ENCODE data around the gene PIM2. TPM values are rescaled to one million over a fixed set of nuclear protein-coding genes. Genes with fewer than 3 reads are reported as not detected.

Gene PIM2
- total RNA-seq: 1 to 10 TPM; 4.7 to 7.4 (median 7.0) TPM

GRCh38 chrX:48918643-48919340 lies at the start of gene PIM2:
Gene PIM2, minus strand, starts transcription at chrX:48919024. Its CDS starts 190 bp downstream, at chrX:48918834.
- Histone ChIP-seq H3K4me3 (peak within 1 kb of the TSS; percentile 64), H3K4me1 (peaks cover 0 to 30% (median 7%) of the 10 kb centered on the region in 3 donors), H3K27ac (peak within 1 kb of the TSS; percentile 79 to 88 (median 86)), H3K27me3 (no peaks in the 10 kb centered on the region), H3K36me3 (peaks cover 0 to 33% of the 10 kb centered on the region in 2 donors), H3K9me3 (no peaks in the 10 kb centered on the region)
- ATAC-seq: peak; percentile 91
- peak; percentile 83 for TF ChIP-seq POLR2AphosphoS5 (IDR thresholded peaks at IDR 0.05)
- no peak for TF ChIP-seq EP300 (IDR thresholded peaks at IDR 0.05)
- TF ChIP-seq POLR2A (IDR thresholded peaks at IDR 0.05): peak; percentile 79 to 80
- WGBS, 2 donors (ENCODE audit: low coverage in 1 of 2): 33% methylated on average over 6 of the region's 55 CpGs; no CpG with 5 or more reads in 1 of the 2 donors

- Histone ChIP-seq H3K27me3 (no peaks in the 10 kb centered on the region), H3K4me1 (peaks cover 0 to 13% (median 0%) of the 10 kb centered on the region in 3 donors), H3K36me3 (no peaks in the 10 kb centered on the region), H3K9me3 (no peaks in the 10 kb centered on the region), H3K4me3 (no peak overlapping the region), H3K27ac (no peak overlapping the region)
- 38 to 80% methylated on average over 1 of the region's 1 CpG for WGBS, 2 donors (ENCODE audit: low coverage in 1 of 2)
- ATAC-seq: no peak
- TF ChIP-seq POLR2A (IDR thresholded peaks at IDR 0.05) (no peak), POLR2AphosphoS5 (IDR thresholded peaks at IDR 0.05) (no peak), CTCF (IDR thresholded peaks at IDR 0.05) (no peak), EP300 (IDR thresholded peaks at IDR 0.05) (no peak)
These were observed 49.6 kb upstream of the PIM2 start for GRCh38 chrX:48968377-48968776.

- Histone ChIP-seq H3K4me1 (peaks cover 0 to 9% (median 0%) of the 10 kb centered on the region in 3 donors), H3K27me3 (no peaks in the 10 kb centered on the region), H3K9me3 (no peaks in the 10 kb centered on the region), H3K36me3 (no peaks in the 10 kb centered on the region), H3K4me3 (no peak overlapping the region), H3K27ac (no peak overlapping the region)
- no peak for ATAC-seq
- TF ChIP-seq POLR2A (IDR thresholded peaks at IDR 0.05) (no peak), EP300 (IDR thresholded peaks at IDR 0.05) (no peak), CTCF (IDR thresholded peaks at IDR 0.05) (no peak), POLR2AphosphoS5 (IDR thresholded peaks at IDR 0.05) (no peak)
- 64 to 91% methylated on average over 3 to 4 of the region's 15 CpGs for WGBS, 2 donors (ENCODE audit: low coverage in 1 of 2)
These were observed 48.2 kb upstream of the PIM2 start for GRCh38 chrX:48966796-48967579.

- H3K36me3 ChIP-seq: no peaks in the 10 kb centered on the region
- no peaks in the 10 kb centered on the region for H3K27me3 ChIP-seq
- H3K9me3 ChIP-seq: no peaks in the 10 kb centered on the region
- ATAC-seq: no peak
- TF ChIP-seq CTCF (IDR thresholded peaks at IDR 0.05) (no peak), POLR2AphosphoS5 (IDR thresholded peaks at IDR 0.05) (no peak), EP300 (IDR thresholded peaks at IDR 0.05) (no peak), POLR2A (IDR thresholded peaks at IDR 0.05) (no peak)
- 85 to 100% methylated on average over 1 to 4 of the region's 14 CpGs for WGBS, 2 donors (ENCODE audit: low coverage in 1 of 2)
- H3K4me3 ChIP-seq: no peak overlapping the region
- no peaks in the 10 kb centered on the region for H3K4me1 ChIP-seq
- no peak overlapping the region for H3K27ac ChIP-seq
These were observed 47.1 kb upstream of the PIM2 start for GRCh38 chrX:48965959-48966358.

GRCh38 chrX:48961585-48962091 lies 42.8 kb upstream of the PIM2 start:
- TF ChIP-seq EP300 (IDR thresholded peaks at IDR 0.05) (no peak), POLR2A (IDR thresholded peaks at IDR 0.05) (no peak), POLR2AphosphoS5 (IDR thresholded peaks at IDR 0.05) (no peak), CTCF (IDR thresholded peaks at IDR 0.05) (no peak)
- H3K27me3 ChIP-seq: no peaks in the 10 kb centered on the region
- no peaks in the 10 kb centered on the region for H3K36me3 ChIP-seq
- 47% methylated on average over 2 of the region's 5 CpGs; no CpG with 5 or more reads in 1 of the 2 donors for WGBS, 2 donors (ENCODE audit: low coverage in 1 of 2)
- ATAC-seq: no peak
- H3K4me1 ChIP-seq: peaks cover 0 to 10% (median 0%) of the 10 kb centered on the region in 3 donors
- H3K27ac ChIP-seq: peak overlapping the region in 1 of 4 donors; percentile 91
- no peaks in the 10 kb centered on the region for H3K9me3 ChIP-seq
- H3K4me3 ChIP-seq: no peak overlapping the region

Data from gastroesophageal sphincter (tissue), 4 donors.